ENCODE results near the gene RNF151. TPM values are rescaled to one million over a fixed set of nuclear protein-coding genes. Genes with fewer than 3 reads are reported as not detected.
A peak's percentile ranks its signal among the peaks of the same experiment; 100 is the strongest.
"Not testable (repeated sequence)": the region's sequence is repeated elsewhere in the genome, so short reads cannot be mapped to it uniquely, and the experiment has no call there.

The RNF151 gene
- total RNA-seq, 1 experiment from 2014 or later, result not detected

GRCh38 chr16:2007081-2007836 lies 40.6 kb downstream of the RNF151 start:
- no peak for DNase-seq (ENCODE audit: low spot score)

GRCh38 chr16:2008009-2008526 lies 41.4 kb downstream of the RNF151 start:
- peak; percentile 71 for DNase-seq (ENCODE audit: low spot score)

- DNase-seq (ENCODE audit: low spot score), result no peak
Observed at GRCh38 chr16:2008631-2009163, 42.0 kb downstream of the RNF151 start.

GRCh38 chr16:2009164-2009711 lies 42.6 kb downstream of the RNF151 start:
- no peak for DNase-seq (ENCODE audit: low spot score)

- DNase-seq (ENCODE audit: low spot score), result peak; percentile 75
Observed at GRCh38 chr16:2009791-2010510, 43.3 kb downstream of the RNF151 start, which contains the start of gene ZNF598. Gene ZNF598, minus strand, starts transcription at chr16:2009821.

- not testable (repeated sequence) for DNase-seq (ENCODE audit: low spot score)
Observed at GRCh38 chr16:2011726-2012125, 45.1 kb downstream of the RNF151 start.

- no peak for DNase-seq (ENCODE audit: low spot score)
Observed at GRCh38 chr16:2013527-2013926, 46.9 kb downstream of the RNF151 start.

GRCh38 chr16:2015117-2015946 lies 48.7 kb downstream of the RNF151 start:
- peak; percentile 85 for DNase-seq (ENCODE audit: low spot score)

GRCh38 chr16:2015947-2016208 lies 49.2 kb downstream of the RNF151 start:
- no peak for DNase-seq (ENCODE audit: low spot score)

- no peak for DNase-seq (ENCODE audit: low spot score)
Observed at GRCh38 chr16:2016407-2016922, 49.8 kb downstream of the RNF151 start.

Other genes starting within 250 kb of the RNF151 start
- gene NME3, start 195.3 kb upstream of the RNF151 start, total RNA-seq (2014; rRNA removed; shearing (Covaris generic)), result 0.50 TPM in 1 of 2 replicates, not detected in the other
- gene EME2, start 194.0 kb upstream of the RNF151 start, total RNA-seq (2014; rRNA removed; shearing (Covaris generic)), result 0.90 and 1.2 TPM in 2 replicates
- 114 and 125 TPM in 2 replicates for gene MRPS34, start 193.7 kb upstream of the RNF151 start, total RNA-seq (2014; rRNA removed; shearing (Covaris generic))
- gene SPSB3, start 184.3 kb upstream of the RNF151 start, total RNA-seq (2014; rRNA removed; shearing (Covaris generic)), result 20.1 and 23.9 TPM in 2 replicates
- 38.9 and 112 TPM in 2 replicates for gene NUBP2, start 183.9 kb upstream of the RNF151 start, total RNA-seq (2014; rRNA removed; shearing (Covaris generic))
- not detected in 2 replicates for gene IGFALS, start 173.2 kb upstream of the RNF151 start, total RNA-seq (2014; rRNA removed; shearing (Covaris generic))
- gene HAGH, start 140.0 kb upstream of the RNF151 start, total RNA-seq (2014; rRNA removed; shearing (Covaris generic)), result 18.4 and 31.3 TPM in 2 replicates
- 23.8 and 27.6 TPM in 2 replicates for gene FAHD1, start 139.7 kb upstream of the RNF151 start, total RNA-seq (2014; rRNA removed; shearing (Covaris generic))
- gene MEIOB, start 94.7 kb upstream of the RNF151 start, total RNA-seq (2014; rRNA removed; shearing (Covaris generic)), result 2.8 and 9.0 TPM in 2 replicates
- gene HS3ST6, start 48.4 kb upstream of the RNF151 start, total RNA-seq (2014; rRNA removed; shearing (Covaris generic)), result not detected in 2 replicates
- 25.3 and 32.7 TPM in 2 replicates for gene MSRB1, start 23.7 kb upstream of the RNF151 start, total RNA-seq (2014; rRNA removed; shearing (Covaris generic))
- gene RPL3L, start 12.2 kb upstream of the RNF151 start, total RNA-seq (2014; rRNA removed; shearing (Covaris generic)), result not detected in 2 replicates
- 360 and 447 TPM in 2 replicates for gene NDUFB10, start 7.3 kb upstream of the RNF151 start, total RNA-seq (2014; rRNA removed; shearing (Covaris generic))
- 2,920 and 3,088 TPM in 2 replicates for gene RPS2, start 2.0 kb upstream of the RNF151 start, total RNA-seq (2014; rRNA removed; shearing (Covaris generic))
- 50.8 and 55.9 TPM in 2 replicates for gene TBL3, start 5.2 kb downstream of the RNF151 start, total RNA-seq (2014; rRNA removed; shearing (Covaris generic))
- not detected in 2 replicates for gene NOXO1, start 14.6 kb downstream of the RNF151 start, total RNA-seq (2014; rRNA removed; shearing (Covaris generic))
- 13.4 and 15.1 TPM in 2 replicates for gene GFER, start 17.3 kb downstream of the RNF151 start, total RNA-seq (2014; rRNA removed; shearing (Covaris generic))
- 3.4 and 7.7 TPM in 2 replicates for gene SYNGR3, start 23.1 kb downstream of the RNF151 start, total RNA-seq (2014; rRNA removed; shearing (Covaris generic))
- gene ZNF598, start 43.0 kb downstream of the RNF151 start, total RNA-seq (2014; rRNA removed; shearing (Covaris generic)), result 5.5 and 10.4 TPM in 2 replicates
- 2.7 TPM in 1 of 2 replicates, not detected in the other for gene NPW, start 52.9 kb downstream of the RNF151 start, total RNA-seq (2014; rRNA removed; shearing (Covaris generic))
- 33.1 and 33.7 TPM in 2 replicates for gene NHERF2, start 60.0 kb downstream of the RNF151 start, total RNA-seq (2014; rRNA removed; shearing (Covaris generic))
- gene NTHL1, start 81.0 kb downstream of the RNF151 start, total RNA-seq (2014; rRNA removed; shearing (Covaris generic)), result 28.2 and 42.3 TPM in 2 replicates
- 11.0 and 15.6 TPM in 2 replicates for gene TSC2, start 81.1 kb downstream of the RNF151 start, total RNA-seq (2014; rRNA removed; shearing (Covaris generic))
- 10.9 and 14.1 TPM in 2 replicates for gene PKD1, start 169.0 kb downstream of the RNF151 start, total RNA-seq (2014; rRNA removed; shearing (Covaris generic))
- gene RAB26, start 181.8 kb downstream of the RNF151 start, total RNA-seq (2014; rRNA removed; shearing (Covaris generic)), result 1.9 and 3.2 TPM in 2 replicates
- 58.2 and 71.0 TPM in 2 replicates for gene TRAF7, start 188.9 kb downstream of the RNF151 start, total RNA-seq (2014; rRNA removed; shearing (Covaris generic))
- 0.02 TPM in 2 replicates for gene CASKIN1, start 229.7 kb downstream of the RNF151 start, total RNA-seq (2014; rRNA removed; shearing (Covaris generic))
- 22.1 and 28.4 TPM in 2 replicates for gene MLST8, start 238.6 kb downstream of the RNF151 start, total RNA-seq (2014; rRNA removed; shearing (Covaris generic))
- gene BRICD5, start 244.0 kb downstream of the RNF151 start, total RNA-seq (2014; rRNA removed; shearing (Covaris generic)), result 0.06 and 1.0 TPM in 2 replicates
- 20.0 and 24.5 TPM in 2 replicates for gene PGP, start 248.0 kb downstream of the RNF151 start, total RNA-seq (2014; rRNA removed; shearing (Covaris generic))